PC-3 (cell line): ENCODE measurements around the gene CORO1C.

ENCODE experiments used
- CTCF ChIP-seq: fragments of 300-600 bp; sonication (generic); conservative IDR thresholded peaks from 2 replicates; pipeline ENCODE4 v1.5.1; 2017; ENCODE audit warnings: antibody characterized with exemption, low read depth, mild to moderate bottlenecking, low read length
- EZH2 ChIP-seq: fragments of 300-600 bp; sonication (generic); IDR thresholded peaks from one replicate; pipeline ENCODE4 v1.6.1; 2017; ENCODE audit warnings: antibody characterized with exemption, mild to moderate bottlenecking, low read length; ENCODE audit not compliant: unreplicated experiment
- EZH2phosphoT487 ChIP-seq: fragments of 300-600 bp; sonication (generic); IDR thresholded peaks from 2 replicates; pipeline ENCODE4 v1.6.1; 2018; ENCODE audit warnings: mild to moderate bottlenecking, antibody characterized with exemption, low read length, borderline replicate concordance

DNA sequence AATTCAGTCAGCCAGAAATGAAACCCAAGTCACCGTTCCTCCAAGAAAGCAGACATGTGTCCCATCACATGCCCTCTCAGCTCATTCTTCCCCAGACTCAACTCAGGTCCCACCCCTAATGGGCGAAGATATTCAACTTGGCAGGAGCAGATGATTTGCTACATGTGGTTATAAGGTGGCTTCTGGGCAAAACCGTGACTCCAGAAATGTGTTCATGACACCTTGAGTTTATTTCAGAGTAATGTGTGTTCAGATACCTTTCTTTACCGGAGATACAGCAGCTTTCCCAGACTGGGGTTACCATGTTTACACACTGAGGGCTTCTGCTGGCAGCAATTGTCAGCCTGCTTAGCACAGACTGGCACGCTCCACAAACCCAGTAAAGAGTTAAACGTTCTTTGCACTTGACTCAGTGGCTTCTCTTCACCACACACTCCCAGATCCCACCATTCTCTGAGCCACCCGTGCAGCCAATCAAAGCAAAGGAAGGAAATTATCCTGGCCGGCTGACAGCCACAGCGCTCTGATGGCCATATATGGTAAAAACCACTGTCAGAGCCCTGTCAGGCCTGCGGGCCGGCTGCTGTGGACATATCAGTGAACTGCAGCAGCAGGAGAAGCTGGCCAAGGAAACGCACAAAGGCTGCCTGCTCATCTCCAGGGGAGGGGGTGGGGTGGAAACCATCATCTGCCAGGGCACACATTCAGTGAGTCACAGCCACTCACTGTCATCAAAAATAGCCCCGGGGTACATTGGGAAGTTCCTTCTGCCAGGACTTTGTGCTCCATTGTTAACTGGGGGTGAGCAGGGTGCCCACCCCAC is 39.9 kb downstream of the CORO1C start:
- TF ChIP-seq CTCF (0 out of 2 replicates have a peak, but pooled peaks have one; percentile 14), EZH2 (no peak), EZH2phosphoT487 (no peak)
